Measurements from ENCODE around the gene PRF1. TPM values are rescaled to one million over a fixed set of nuclear protein-coding genes. Genes with fewer than 3 reads are reported as not detected.
A peak's percentile ranks its signal among the peaks of the same experiment; 100 is the strongest.

PRF1 gene
- total and polyA plus RNA-seq, 2 donors, result 0.90 to 1.3 TPM

- Histone ChIP-seq H3K36me3 (ENCODE audit: insufficient read depth) (no peaks in the 10 kb centered on the region), H3K4me1 (ENCODE audit: insufficient read depth) (no peaks in the 10 kb centered on the region), H3K4me3 (ENCODE audit: low read depth, low read length) (no peak overlapping the region), H3K27ac (ENCODE audit: low read depth) (no peak overlapping the region)
- 91% methylated on average over 5 of the region's 5 CpGs for WGBS
- DNase-seq (ENCODE audit: extremely low spot score), result no peak
These were observed 7.0 kb downstream of the PRF1 start for GRCh38 chr10:70595566-70596016.

GRCh38 chr10:70594161-70594560 lies 8.4 kb downstream of the PRF1 start:
- WGBS, result 89% methylated on average over 3 of the region's 3 CpGs
- no peaks in the 10 kb centered on the region for H3K4me1 ChIP-seq (ENCODE audit: insufficient read depth)
- H3K4me3 ChIP-seq (ENCODE audit: low read depth, low read length), result no peak overlapping the region
- H3K36me3 ChIP-seq (ENCODE audit: insufficient read depth), result no peaks in the 10 kb centered on the region
- DNase-seq (ENCODE audit: extremely low spot score), result no peak
- no peak overlapping the region for H3K27ac ChIP-seq (ENCODE audit: low read depth)

- Histone ChIP-seq H3K4me1 (ENCODE audit: insufficient read depth) (no peaks in the 10 kb centered on the region), H3K27ac (ENCODE audit: low read depth) (no peak overlapping the region), H3K36me3 (ENCODE audit: insufficient read depth) (no peaks in the 10 kb centered on the region), H3K4me3 (ENCODE audit: low read depth, low read length) (no peak overlapping the region)
- 96% methylated on average over 7 of the region's 7 CpGs for WGBS
- DNase-seq (ENCODE audit: extremely low spot score), result no peak
These were observed 9.0 kb downstream of the PRF1 start for GRCh38 chr10:70593513-70593890.

DNA sequence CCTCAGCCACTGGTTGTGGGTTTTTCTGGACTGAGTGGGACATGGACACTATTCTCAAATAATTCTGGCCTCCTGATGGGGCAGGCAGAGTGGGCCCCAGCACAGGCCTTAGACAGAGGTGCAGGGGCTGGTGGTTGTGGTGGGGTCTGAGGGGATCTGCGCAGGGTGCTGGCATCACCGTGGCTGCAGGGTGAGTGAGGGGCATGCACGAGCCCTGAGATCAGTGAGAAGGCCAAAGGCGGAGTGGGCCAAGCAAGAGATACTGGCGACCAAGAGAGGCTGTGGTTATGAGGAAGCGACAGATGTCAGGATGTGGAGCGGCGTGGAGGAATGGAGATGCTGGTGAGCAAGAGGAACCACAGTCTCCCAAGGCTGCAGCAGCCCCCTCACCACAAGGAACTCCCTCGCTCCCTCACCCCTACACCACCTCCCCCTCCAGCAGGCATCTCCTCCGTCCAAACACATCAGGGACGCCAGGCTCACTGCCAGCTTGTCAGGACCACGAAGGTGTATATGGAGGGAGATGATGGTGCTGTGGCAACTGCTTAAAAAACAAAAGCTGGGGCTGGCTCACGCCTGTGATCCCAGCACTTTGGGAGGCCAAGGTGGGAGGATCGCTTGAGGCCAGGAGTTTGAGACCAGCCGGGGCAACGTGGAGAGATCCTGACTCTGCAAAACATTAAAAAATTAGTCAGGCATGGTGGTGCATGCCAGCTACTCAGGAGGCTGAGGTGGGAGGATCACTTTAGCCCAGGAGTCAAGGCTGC lies 9.6 kb downstream of the PRF1 start:
- H3K4me3 ChIP-seq (ENCODE audit: low read depth, low read length), result no peak overlapping the region
- H3K27ac ChIP-seq (ENCODE audit: low read depth), result no peak overlapping the region
- DNase-seq (ENCODE audit: extremely low spot score), result no peak
- 85% methylated on average over 16 of the region's 16 CpGs for WGBS
- no peaks in the 10 kb centered on the region for H3K36me3 ChIP-seq (ENCODE audit: insufficient read depth)
- no peaks in the 10 kb centered on the region for H3K4me1 ChIP-seq (ENCODE audit: insufficient read depth)

DNA sequence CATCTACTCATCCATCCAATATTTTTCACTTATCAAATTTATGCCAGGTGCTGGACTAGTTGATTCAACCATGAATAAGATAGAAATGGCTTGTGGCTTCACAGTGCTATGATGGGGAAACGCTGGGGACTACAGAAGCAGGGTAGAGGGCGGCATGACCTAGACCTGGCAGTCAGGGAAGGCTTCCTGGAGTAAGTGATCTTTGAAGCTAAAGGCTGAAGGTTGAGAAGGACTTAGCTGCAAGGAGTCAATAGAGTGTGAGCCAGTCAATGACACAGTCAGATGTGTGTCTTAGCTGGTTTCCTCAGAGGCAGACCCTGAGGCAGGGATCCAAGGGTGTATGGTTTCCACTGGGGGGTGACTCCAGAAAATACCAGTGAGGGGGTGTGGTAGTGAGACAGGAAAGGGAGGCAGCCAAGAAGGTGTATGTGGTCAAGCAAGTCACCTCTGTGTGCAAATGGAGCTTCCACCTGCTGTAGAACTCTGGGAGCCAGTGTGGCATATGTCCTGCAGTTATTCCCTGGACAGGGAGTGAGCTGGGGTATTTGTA lies 10.3 kb downstream of the PRF1 start:
- Histone ChIP-seq H3K4me1 (ENCODE audit: insufficient read depth) (no peaks in the 10 kb centered on the region), H3K36me3 (ENCODE audit: insufficient read depth) (no peaks in the 10 kb centered on the region), H3K27ac (ENCODE audit: low read depth) (no peak overlapping the region), H3K4me3 (ENCODE audit: low read depth, low read length) (no peak overlapping the region)
- 94% methylated on average over 2 of the region's 2 CpGs for WGBS
- DNase-seq (ENCODE audit: extremely low spot score), result no peak

- H3K27ac ChIP-seq (ENCODE audit: low read depth), result no peak overlapping the region
- no peak for DNase-seq (ENCODE audit: extremely low spot score)
These were observed 11.7 kb downstream of the PRF1 start for GRCh38 chr10:70590655-70591416.

GRCh38 chr10:70589762-70590654 lies 12.5 kb downstream of the PRF1 start:
- WGBS, result 62% methylated on average over 5 of the region's 5 CpGs

More at GRCh38 chr10:70590655-70591416, 11.7 kb downstream of the PRF1 start:
- Histone ChIP-seq H3K4me3 (ENCODE audit: low read depth, low read length) (no peak overlapping the region), H3K4me1 (ENCODE audit: insufficient read depth) (no peaks in the 10 kb centered on the region), H3K36me3 (ENCODE audit: insufficient read depth) (no peaks in the 10 kb centered on the region)
- WGBS, result 55% methylated on average over 5 of the region's 5 CpGs

DNA sequence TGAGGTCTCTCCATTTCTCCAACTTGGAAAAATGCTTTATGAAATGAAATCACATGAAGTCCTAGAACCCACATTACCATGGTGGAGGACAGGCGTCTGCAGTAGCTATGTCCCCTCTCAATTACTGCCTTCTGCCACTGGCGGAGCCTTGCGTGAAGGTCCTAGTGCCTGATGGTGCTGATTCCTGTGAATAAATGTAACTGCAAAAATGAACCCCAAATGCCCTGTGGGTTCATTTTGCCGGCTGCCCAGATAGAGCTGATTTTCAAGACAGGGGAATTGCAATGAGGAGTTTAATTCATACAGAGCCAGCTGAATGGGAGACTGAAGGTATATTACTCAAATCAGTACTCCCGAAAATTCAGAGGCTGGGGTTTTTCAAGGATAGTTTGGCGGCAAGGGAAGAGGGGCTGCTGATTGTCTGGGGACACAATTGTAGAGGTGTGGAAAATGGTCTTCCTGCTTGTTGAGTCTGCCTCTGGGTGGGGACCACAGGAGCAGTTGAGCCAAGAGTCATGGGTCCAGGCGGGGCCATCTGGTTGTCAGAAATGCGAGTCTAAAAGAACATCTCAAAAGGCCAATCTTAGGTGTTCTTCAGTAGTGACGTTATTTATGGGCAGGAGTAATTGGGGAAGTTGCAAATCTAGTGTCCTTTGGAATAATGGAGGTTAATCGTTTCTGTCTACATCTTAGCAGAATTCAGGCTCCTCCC lies 13.5 kb downstream of the PRF1 start:
- H3K27ac ChIP-seq (ENCODE audit: low read depth), result no peak overlapping the region
- H3K36me3 ChIP-seq (ENCODE audit: insufficient read depth), result no peaks in the 10 kb centered on the region
- H3K4me3 ChIP-seq (ENCODE audit: low read depth, low read length), result no peak overlapping the region
- WGBS, result 65% methylated on average over 10 of the region's 10 CpGs
- H3K4me1 ChIP-seq (ENCODE audit: insufficient read depth), result no peaks in the 10 kb centered on the region
- DNase-seq (ENCODE audit: extremely low spot score), result no peak

More at GRCh38 chr10:70589762-70590654, 12.5 kb downstream of the PRF1 start:
- no peaks in the 10 kb centered on the region for H3K4me1 ChIP-seq (ENCODE audit: insufficient read depth)
- peak; percentile 77 for DNase-seq (ENCODE audit: extremely low spot score)
- no peak overlapping the region for H3K4me3 ChIP-seq (ENCODE audit: low read depth, low read length)
- no peak overlapping the region for H3K27ac ChIP-seq (ENCODE audit: low read depth)
- no peaks in the 10 kb centered on the region for H3K36me3 ChIP-seq (ENCODE audit: insufficient read depth)

DNA sequence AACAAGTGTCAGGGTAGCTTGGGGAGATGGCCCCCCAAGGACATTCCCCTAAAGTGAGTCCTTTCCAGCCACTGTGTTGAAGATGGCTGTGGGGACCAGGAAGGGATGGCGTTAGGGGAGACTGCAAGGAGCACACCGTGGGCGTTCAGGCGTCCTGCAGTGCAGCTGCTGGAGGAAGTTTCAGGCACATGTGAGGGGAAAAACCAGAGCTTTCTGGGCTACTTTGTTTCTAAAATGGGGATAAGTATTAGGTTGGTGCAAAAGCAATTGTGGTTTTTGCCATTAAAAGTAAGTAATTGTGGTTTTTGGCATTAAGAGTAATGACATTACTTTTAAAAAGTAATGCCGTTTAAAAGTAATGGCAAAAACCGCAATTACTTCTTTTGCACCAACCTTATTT lies 14.3 kb downstream of the PRF1 start:
- DNase-seq (ENCODE audit: extremely low spot score), result no peak
- no peak overlapping the region for H3K27ac ChIP-seq (ENCODE audit: low read depth)
- no peaks in the 10 kb centered on the region for H3K36me3 ChIP-seq (ENCODE audit: insufficient read depth)
- WGBS, result 73% methylated on average over 6 of the region's 6 CpGs
- H3K4me3 ChIP-seq (ENCODE audit: low read depth, low read length), result no peak overlapping the region
- H3K4me1 ChIP-seq (ENCODE audit: insufficient read depth), result no peaks in the 10 kb centered on the region

- H3K27ac ChIP-seq (ENCODE audit: low read depth), result no peak overlapping the region
- no peaks in the 10 kb centered on the region for H3K36me3 ChIP-seq (ENCODE audit: insufficient read depth)
- no peak overlapping the region for H3K4me3 ChIP-seq (ENCODE audit: low read depth, low read length)
- 86% methylated on average over 8 of the region's 8 CpGs for WGBS
- H3K4me1 ChIP-seq (ENCODE audit: insufficient read depth), result no peaks in the 10 kb centered on the region
- no peak for DNase-seq (ENCODE audit: extremely low spot score)
These were observed 15.4 kb downstream of the PRF1 start for GRCh38 chr10:70587045-70587658.

- 89% methylated on average over 8 of the region's 8 CpGs for WGBS
- Histone ChIP-seq H3K4me1 (ENCODE audit: insufficient read depth) (no peaks in the 10 kb centered on the region), H3K4me3 (ENCODE audit: low read depth, low read length) (no peak overlapping the region), H3K36me3 (ENCODE audit: insufficient read depth) (no peaks in the 10 kb centered on the region), H3K27ac (ENCODE audit: low read depth) (no peak overlapping the region)
- DNase-seq (ENCODE audit: extremely low spot score), result no peak
These were observed 16.1 kb downstream of the PRF1 start for GRCh38 chr10:70586348-70586930.

DNA sequence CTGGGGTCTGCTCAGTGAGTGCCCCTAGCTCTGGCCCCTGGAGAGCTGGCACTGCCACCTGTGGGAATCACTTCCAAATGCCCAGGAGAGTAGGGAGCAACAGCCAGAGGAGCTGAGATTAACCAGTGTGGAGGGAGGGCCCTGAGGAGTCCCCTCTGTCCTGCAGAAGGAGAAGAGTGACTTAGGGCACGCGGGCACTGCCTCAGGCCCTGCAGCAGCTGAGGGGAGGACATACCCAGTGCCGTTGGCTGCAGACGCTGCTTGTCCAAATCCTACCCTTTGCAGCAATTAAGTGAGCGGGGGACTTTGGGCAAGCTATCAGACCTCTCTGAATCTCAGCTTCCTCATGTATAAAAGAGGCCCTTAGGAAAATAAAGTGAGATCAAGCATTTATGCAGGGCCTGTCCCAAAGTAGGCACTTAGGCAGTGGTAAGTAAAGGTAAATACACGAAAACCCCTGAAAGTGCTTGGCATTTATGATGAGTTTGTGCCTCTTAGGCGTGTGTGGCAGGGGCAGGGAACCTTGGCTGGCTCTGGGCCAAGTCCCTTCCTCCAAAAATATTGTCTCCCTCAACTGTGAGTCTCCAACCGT lies 16.9 kb downstream of the PRF1 start:
- no peak for DNase-seq (ENCODE audit: extremely low spot score)
- Histone ChIP-seq H3K4me1 (ENCODE audit: insufficient read depth) (no peaks in the 10 kb centered on the region), H3K4me3 (ENCODE audit: low read depth, low read length) (no peak overlapping the region), H3K36me3 (ENCODE audit: insufficient read depth) (no peaks in the 10 kb centered on the region), H3K27ac (ENCODE audit: low read depth) (no peak overlapping the region)
- 83% methylated on average over 8 of the region's 8 CpGs for WGBS

All from urinary bladder (tissue), 4 donors.